Transverse colon (tissue), 4 donors: Measurements from ENCODE around the gene DKK1.

Source experiments
- CTCF ChIP-seq, 5 experiments: fragments of 200-600 bp in 3 of 5; fragments of 450-650 bp in 2 of 5; sonication (generic) in 3 of 5; IDR thresholded peaks; 1 replicate in 2 of 5; 2 replicates in 3 of 5; pipeline ENCODE4 v1.5.1; 2016 to 2017; ENCODE audit warnings: antibody characterized with exemption in 5 of 5, inconsistent platforms in 3 of 5, mild to moderate bottlenecking in 2 of 5, moderate library complexity in 1 of 5
- EP300 ChIP-seq: sonication (generic); formaldehyde crosslinking; IDR thresholded peaks from one replicate; pipeline ENCODE4 v1.6.1; 2017; ENCODE audit warnings: antibody characterized with exemption, low read depth
- POLR2A ChIP-seq: fragments of 450-650 bp; IDR thresholded peaks from one replicate; pipeline ENCODE4 v1.6.1; 2016; ENCODE audit warnings: antibody characterized with exemption, mild to moderate bottlenecking, moderate library complexity
- POLR2AphosphoS5 ChIP-seq, 3 donors: sonication (generic); formaldehyde crosslinking; IDR thresholded peaks; one replicate each; pipeline ENCODE4 v1.6.1; 2016; ENCODE audit warnings: antibody characterized with exemption in 3 of 3

DNA sequence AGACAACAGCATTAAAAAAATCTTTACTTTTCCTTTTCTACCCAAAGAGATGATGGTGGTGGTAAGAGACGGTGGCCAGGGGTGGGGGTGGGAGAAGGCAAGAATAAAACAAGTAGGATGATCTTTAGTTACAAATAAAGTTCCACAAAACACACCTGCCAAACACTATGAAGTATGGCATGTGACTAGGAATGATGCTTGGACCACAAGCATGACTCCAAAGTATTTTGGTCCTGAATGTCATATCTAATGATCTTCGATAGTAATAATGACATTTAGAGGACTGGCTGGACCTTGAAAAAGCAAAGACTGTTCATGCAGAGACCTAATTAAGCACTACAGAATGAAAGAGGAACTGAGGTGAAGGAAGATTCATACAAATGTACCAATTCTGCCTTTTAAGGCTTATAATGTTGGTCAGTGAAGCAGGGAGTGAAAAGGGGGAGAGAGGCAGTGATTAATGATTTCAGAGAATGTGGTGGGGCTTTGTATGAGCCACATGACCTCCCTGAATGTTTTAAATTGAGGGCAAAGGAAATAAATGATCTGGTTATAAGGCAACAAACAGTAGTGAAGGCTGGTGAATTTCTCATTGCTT, 29.6 kb upstream of the DKK1 start:
- no peak for TF ChIP-seq POLR2A
- TF ChIP-seq POLR2AphosphoS5 (IDR thresholded peaks at IDR 0.05) = no peak
- no peak for TF ChIP-seq EP300
- TF ChIP-seq CTCF (IDR thresholded peaks at IDR 0.05) = no peak
